ENCODE results near the gene ITGAL.
"Not testable (repeated sequence)": the region's sequence is repeated elsewhere in the genome, so short reads cannot be mapped to it uniquely, and the experiment has no call there.

ITGAL gene

DNA sequence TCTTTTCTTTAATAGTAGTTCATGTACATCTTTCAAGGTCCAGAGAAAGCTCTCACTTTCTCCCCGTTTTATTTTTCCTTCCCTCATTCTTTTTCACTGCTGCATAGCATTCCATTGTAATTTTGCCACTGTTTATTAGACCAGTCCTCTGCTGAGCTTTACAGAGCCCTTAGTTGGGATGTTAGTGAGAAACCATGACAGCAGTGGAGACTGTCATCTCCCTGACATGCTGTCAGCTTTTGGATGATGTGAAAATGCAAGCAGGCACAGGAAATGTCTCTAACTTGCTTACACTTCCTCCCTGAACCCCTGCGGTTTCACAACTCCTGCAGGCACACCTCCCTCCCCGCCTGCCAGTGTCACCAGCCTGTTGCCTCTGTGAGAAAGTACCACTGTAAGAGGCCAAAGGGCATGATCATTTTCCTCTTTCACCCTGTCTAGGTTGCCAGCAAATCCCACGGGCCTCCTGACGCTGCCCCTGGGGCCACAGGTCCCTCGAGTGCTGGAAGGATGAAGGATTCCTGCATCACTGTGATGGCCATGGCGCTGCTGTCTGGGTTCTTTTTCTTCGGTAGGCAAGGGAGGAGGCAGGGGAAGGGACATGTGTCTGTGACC, at the start of gene ITGAL:
Gene ITGAL, plus strand, starts transcription at position 415 of the 615 bp plus-strand sequence. Its CDS starts 96 bp downstream, at position 511.
- DNase-seq (ENCODE audit: low read depth), result peak; percentile 74

DNA sequence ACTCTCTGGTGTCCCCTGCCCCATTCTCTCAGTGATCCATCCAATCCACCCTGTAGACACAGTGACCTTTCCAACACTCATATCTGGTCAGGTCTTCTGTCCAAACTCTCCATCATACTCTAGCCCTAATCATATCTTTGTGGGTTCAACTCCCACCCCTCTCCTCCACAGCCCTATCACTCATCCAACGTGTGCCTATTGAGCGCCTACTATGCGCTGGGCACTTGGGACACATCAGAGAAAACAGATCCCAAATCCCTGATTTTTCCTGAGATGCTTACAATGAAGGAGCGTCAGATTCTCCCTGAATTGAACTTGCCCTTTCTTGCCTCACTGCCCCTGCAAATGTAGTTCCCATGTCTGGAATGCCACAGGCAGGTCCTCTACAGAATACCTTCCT, 44.5 kb upstream of the ITGAL start:
- no peak for DNase-seq (ENCODE audit: low read depth)

DNA sequence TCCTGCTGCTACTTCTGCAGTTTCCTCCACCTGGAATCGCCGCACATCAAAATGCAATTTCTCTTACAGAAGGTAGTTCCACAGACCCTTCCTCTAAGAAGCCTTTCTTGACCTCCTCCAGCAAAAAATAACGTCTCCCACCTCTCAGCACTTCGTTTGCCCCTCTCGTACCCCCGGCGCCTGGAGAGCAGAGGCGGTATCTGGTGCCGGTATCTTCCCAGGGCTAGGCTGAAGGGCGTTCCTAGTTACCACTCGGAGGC, 43.2 kb upstream of the ITGAL start:
- no peak for DNase-seq (ENCODE audit: low read depth)

DNA sequence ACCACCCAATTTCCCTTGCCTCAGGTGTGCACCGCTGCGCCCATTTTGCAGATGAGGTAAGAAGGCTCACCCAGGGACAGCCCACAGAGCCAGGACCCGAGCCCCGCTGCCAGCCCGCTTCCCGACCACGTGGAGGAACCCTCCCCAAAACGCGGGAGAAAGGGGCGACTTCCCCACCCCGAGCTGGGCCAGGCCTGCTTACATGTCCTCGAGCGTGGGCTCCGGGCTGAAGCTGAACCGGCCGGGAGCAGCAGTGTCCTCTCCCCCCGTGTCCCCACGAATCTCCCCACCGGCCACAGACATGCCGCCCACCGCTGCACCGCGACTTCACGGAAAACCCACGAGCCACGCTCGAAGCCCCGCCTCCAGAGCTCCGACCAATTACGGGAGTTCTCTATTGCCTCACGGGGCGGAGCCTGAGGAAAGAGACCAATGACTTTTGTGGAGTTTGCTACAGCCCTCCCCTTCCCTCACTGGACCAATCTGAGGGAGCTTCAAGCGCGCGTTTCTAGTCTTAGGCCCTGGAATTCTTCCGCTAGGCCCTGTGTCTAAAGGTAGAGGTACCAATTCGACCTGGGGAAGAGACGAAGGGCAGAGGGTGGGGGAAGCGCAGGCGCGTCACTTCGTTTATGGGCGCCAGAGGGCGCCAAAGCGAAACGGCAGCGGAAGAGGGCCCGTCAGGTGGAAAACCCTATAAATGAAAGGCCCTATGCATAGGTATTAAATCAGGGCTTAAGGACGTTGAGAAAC, 42.7 kb upstream of the ITGAL start, which contains the start of gene DCTPP1:
Gene DCTPP1, minus strand, starts transcription at position 353 of the 750 bp plus-strand sequence. Its CDS starts 50 bp downstream, at position 303.
- peak; percentile 86 for DNase-seq (ENCODE audit: low read depth)

DNA sequence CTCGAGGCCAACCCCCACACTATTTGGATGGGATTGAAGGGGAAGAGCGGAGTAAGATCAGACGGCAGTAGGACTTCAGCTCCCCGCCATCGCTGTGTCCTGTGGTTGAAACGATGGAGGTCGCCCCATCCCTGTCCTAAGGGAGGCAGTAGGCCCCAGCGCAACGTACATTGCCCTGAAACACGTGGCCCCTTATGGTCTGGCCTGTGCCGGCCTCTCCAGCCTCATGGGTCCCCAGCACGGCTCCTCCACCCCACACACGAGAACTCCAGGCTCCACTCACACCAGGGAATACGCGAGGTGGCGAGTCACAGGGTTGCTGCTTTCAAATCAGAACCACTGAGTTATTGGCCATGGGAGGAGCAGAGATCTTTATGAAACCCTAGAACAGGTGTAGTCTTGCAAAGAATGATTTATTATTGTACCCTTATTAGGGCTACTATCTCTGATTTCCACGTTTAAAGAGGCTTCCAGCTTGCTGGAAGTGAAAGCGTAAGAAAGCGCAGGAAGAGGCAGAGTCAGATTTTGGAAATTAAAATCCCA, 42.0 kb upstream of the ITGAL start:
- no peak for DNase-seq (ENCODE audit: low read depth)

DNA sequence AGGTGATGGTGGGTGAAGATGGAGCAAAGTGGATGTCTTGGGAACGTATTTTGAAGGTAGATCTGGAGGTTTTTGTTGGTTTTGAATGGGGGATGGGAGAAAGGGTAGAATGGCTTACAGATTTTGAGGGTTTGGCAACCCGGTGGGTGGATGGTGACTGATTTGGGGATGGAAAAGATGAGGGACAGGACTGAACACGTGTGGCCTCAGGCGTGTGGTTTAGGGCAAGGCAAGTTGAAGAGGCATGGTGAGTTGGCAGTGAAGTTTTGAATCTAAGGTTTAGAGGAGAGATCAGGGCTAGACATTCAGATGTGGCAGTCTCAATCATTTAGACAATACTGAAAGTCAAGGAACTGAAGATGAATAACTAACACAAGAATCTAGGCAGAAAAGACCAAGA, 37.7 kb upstream of the ITGAL start:
- DNase-seq (ENCODE audit: low read depth), result no peak

DNA sequence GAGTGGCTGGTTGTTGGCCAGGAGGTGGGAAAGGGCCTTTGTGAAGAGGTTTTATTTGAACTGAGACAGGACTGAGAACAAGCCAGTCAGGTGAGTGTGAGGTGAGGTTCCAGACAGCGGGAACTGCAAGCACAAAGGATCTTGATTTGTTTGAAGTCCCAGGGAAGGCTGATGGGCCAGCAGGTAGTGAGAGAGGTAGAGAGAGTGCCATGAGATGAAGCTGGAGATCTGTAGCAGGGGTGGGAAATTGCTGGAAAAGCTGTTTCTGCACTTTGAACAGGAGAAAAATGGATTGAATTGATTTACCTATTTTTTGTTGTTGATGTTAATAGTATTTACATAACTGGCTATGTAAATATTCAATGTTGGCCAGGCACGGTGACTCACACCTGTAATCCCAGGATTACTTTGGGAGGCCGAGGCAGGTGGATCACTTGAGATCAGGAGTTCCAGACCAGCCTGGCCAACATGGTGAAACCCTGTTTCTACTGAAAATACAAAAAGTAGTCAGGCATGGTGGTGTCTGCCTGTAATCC, 35.0 kb upstream of the ITGAL start:
- DNase-seq (ENCODE audit: low read depth), result no peak

DNA sequence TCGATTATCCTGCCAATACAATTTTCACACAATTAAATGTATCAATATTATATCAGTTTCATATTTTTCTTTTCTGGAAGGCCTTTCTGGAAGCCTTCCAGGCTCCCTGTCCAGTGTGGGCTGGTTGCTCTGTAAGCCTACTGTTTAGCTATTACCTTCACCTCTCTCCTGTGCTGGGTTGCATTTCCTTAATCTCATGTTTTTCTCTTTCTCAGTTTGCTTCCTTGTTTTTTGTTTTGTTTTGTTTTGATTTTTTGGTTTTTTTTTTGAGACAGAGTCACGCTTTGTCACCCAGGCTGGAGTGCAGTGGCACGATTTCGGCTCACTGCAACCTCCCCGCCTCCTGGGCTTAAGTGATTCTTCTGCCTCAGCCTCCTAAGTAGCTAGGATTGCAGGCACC, 33.7 kb upstream of the ITGAL start:
- no peak for DNase-seq (ENCODE audit: low read depth)

DNA sequence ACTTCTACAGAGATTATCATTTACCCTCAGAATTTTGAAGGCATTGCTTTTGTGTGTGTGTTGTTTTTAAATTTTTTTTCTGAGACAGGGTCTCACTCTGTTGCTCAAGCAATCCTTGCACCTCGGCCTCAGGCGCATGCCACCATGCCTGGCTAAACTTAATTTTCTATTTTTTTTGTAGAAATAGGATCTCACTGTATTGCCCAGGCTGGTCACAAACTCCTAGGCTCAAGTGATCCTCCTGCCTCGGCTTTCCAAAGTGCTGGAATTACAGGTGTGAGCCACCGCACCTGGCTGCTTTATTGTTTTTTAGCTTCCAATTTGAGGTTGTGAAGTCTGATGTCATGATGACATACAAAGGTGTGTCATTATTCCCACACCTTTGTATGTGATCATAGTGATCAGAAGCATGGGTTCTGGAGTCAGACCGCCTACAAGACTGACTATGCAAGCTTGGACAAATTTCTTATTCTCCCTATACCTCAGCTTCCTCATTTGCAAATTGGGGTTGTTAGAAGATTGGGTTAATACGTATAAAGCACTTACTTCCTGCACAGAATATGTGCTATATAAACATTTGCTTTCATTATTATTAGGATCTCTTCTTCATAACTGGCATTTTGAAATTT, 32.7 kb upstream of the ITGAL start:
- DNase-seq (ENCODE audit: low read depth), result no peak

DNA sequence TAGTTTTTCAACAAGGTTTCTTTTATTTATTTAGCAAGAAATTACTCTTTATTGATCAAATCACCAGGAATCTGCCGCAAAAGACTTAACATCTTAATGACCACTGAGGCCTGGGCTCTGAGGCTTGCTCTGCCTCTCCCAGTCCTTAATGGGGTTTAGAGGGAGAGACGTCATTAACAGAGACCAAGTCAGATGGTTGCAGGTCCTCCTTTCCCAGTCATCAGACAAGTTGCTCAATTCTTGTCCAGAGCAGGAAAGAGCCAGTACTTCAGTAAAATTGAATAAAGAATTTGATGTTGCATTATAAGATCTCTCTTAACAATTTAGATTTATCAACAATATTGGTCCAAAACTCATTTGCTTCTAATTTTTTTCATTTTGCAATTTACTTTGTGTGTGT, 28.9 kb upstream of the ITGAL start:
- no peak for DNase-seq (ENCODE audit: low read depth)

DNA sequence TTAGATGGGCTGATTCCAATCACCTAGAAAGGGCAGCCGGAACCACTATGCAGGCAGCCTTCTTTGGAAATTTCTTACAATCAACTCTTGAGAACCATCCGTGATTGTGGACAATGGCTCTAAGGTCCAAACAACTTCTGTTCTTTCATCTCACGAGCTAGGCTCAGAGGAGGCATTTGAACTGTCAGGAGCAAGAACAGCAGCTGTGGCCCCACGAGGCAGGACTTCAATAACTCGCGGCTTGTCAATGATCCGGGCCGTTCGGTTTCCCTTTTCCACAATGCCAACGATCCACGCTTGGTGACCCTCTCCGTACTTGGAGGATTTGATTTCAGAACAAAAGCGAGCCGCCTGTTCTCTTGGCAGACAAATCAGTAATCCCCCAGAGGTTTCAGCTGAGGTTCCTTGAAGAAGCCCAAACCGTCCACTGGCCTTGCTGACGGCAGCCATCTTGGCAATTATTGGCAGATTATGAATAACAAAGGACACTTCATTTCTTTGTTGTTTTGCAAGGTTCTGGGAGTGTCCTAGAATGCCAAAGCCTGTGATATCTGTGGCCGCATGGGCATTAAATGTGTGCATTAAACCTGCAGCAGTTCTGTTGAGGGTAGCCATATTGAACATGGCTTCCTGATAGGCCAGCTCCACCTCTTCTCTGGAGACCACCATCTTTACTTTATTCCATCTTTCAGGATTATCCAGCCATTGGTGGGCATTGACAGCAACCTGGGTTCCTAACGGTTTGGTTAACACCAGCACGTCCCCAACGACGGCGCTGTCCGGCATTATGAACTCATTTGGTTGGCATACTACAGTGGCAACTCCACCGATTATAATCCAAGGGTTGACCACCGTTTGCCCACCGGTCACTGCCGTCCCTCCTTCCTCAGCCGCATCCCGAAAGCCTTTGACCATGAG, 28.1 kb upstream of the ITGAL start:
- DNase-seq (ENCODE audit: low read depth), result no peak

DNA sequence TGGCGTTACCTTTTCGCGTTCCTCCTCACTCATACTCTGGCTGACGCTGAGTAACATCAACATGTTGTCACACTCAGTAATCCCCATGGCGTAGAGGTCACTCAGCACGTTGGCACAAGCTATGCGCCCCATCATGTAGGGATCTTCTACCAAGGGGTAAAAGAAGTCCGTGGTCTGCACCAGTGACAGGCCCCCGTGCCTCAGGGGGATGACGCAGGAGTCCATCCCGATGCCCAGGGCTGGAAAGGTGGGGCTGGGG, 27.5 kb upstream of the ITGAL start:
- no peak for DNase-seq (ENCODE audit: low read depth)

DNA sequence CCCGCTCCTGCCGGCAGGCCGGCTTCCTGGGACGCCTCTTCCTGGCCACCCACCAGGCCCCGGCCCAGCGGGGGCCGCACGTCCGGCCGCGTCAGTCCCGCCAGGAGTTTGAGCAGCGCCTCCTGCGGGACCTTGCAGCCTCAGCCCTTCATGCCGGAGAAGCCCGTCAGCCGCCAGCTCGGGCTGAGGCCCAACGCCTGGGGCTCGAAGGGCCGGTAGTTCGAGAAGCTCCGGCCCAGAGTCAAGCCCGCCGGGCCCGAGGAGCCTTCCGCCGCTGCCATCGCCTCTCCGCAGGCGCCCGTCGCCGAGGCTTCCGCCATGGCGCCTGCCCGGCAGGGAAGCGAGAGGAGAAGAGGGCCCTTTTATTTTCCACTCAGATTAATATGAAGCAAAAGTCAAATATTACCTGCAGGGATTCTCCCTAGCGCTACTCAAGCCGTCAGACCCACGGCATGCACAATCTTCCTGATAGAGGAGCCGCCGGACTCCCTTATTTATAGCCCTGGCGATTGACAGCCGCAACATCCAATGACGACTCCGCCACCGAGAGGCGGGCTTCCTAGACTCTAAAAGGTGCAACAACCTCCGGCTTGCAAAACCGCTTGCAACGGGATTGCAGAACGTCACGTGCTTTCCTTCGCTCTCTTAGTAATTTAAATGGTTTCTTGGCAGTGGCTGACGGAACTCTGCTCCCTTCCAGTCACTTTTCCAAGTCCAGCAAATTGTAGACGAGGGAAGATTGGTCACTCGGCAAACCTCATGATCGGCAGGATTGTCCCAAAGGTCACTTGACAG, 26.9 kb upstream of the ITGAL start, which contains the start of gene SEPHS2:
Gene SEPHS2, minus strand, starts transcription at position 467 of the 795 bp plus-strand sequence. Its CDS starts 147 bp downstream, at position 320.
- peak; percentile 89 for DNase-seq (ENCODE audit: low read depth)

DNA sequence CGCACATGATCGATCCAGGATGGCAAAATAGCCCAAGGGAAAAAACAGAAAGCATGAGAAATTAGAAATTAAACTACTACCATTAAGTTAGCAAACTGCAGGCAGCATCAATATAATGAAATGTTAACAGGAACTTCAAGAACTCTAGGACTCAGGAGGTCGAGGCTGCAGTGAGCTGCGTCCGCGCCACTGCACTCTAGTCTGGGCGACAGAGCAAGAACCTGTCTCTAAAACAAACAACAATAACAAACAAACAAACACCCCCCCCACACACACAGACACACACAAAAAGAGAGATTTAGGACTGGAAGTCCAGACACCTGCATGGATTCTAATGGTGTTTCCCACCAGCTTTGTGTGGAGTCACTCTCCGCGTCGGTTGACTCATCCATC, 26.3 kb upstream of the ITGAL start:
- no peak for DNase-seq (ENCODE audit: low read depth)

DNA sequence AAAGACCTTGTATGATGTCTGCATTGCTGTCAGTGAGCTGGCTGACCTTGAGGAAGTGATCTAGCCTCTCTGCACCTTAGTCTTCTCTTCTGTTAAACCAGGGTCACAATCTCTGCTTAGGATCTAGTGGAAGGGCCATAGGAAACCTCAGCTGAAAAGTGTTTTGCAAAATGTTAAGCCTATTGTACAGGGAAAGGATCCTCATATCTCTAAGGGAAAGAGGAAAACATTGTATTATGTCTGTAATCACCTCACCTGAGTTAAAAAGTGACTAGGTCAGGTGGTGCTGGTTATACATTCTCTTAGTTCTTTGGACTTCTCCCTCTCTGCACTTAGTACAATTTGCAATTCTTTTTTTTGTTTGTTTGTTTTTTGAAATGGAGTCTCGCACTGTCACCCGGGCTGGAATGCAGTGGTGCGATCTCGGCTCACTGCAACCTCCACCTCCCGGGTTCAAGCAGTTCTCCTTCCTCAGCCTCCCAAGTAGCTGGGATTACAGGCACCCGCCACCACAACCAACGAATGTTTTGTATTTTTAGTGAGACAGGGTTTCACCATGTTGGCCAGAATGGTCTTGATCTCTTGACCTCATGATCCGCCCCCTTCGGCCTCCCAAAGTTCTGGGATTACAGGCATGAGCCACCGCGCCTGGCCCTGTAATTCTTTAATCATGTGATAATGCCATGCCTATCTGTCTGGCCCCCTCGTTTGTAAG, 24.9 kb upstream of the ITGAL start:
- DNase-seq (ENCODE audit: low read depth), result no peak

DNA sequence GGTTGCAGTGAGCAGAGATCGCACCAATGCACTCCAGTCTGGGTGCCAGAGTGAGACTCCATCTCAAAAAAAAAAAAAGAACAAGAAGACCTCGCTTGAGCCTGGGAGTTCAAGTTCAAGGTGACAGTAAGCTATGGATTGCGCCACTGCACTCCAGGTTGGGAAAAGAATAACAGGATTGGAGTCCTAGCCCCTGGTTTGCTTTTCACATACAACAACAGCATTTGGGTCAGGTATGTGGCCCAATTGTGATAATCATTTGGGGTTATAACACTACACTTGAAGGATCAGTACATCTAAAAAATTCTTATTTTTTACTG, 23.5 kb upstream of the ITGAL start:
- DNase-seq (ENCODE audit: low read depth), result no peak

DNA sequence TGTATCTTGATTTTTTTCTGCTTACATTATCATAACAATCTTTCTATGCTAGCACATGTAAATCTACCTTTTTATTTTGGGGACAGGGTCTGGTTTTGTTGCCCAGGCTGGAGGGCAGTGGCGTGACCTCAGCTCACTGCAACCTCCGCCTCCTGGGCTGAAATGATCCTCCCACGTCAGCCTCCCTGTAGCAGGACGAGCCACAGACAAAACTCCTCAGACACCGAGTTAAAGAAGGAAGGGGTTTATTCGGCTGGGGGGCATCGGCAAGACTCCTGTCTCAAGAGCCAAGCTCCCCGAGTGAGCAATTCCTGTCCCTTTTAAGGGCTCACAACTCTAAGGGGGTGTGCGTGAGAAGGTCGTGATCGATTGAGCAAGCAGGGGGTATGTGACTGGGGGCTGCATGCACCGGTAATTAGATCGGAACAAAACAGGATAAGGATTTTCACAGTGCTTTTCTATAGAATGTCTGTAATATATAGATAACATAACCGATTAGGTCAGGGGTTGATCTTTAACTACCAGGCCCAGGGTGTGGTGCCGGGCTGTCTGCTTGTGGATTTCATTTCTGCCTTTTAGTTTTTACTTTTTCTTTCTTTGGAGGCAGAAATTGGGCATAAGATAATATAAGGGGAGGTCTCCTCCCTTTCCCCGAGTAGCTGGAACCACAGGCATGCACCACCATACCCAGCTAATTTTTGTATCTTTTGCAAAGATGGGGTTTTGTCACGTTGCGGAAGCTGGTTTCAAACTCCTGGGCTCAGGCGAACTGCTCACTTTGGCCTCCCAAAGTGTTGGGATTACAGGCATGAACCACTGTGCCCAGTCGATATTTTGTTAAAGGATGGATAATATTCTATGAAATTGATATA, 19.6 kb upstream of the ITGAL start:
- not testable (repeated sequence) for DNase-seq (ENCODE audit: low read depth)

DNA sequence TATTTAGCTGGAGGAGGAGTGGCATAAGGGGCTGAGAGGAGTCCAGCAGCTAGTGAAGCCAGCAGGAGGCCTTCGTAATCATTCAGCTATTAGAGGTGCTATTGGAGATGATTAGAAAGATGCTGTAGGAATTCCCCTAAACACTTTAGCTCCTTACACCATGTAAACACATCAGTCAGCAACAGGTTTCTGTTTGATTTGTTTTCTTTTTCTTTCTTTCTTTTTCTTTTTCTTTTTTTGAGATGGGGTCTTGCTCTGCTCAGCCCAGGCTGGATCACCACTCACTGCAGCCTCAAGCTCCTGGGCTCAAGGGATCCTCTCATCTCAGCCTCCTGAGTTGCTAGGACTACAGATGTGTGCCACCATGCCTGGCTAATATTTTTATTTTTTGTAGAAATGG, 16.2 kb upstream of the ITGAL start:
- DNase-seq (ENCODE audit: low read depth), result no peak

DNA sequence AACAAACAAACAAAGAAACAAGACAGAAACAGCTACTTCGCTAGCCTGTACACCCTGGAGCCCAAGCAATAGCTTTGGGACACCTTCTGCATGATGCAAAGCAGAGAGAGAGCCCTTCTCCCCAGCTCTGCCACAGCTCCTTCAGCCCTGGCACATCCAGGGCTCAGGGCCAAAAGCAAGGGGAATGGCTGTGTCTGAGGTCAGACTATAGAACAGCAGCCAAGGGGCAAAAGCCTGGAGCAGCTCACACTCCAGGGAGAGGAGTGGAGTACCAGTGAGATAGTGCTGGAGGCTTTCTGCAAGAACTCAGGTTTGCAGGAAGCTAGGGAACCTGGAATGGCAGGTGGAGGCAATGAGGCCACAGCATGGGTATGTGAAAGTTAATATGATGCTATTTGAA, 15.3 kb upstream of the ITGAL start:
- no peak for DNase-seq (ENCODE audit: low read depth)

Measured in activated T-helper 1 cell treated with Interleukin-2 at 50 U/mL for 16 hours (primary cell).